ENCODE data around the gene FAM13B.

The FAM13B gene

DNA sequence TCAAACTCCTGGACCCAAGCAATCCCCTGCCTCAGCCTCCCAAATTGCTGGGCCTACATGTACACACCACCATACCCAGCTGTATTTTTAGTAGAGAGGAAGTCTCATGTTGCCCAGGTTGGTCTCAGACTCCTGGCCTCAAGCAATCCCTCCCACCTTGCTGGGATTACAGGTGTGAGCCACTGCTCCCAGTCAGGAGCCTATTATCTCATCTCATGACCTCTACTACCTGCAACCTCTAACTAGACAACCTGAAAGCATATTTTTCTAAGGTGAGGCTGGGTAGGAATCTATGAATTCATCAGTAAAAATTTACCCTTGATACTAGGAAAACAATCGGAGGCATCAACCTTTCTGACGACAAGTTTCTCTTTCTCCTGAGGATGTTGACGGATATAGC is 10.0 kb downstream of the FAM13B start:
- TF ChIP-seq CTCF (IDR thresholded peaks at IDR 0.05; ENCODE audit: low read depth, low read length), result no peak
- no peak overlapping the region for H3K4me3 ChIP-seq (ENCODE audit: low read depth, low read length)

DNA sequence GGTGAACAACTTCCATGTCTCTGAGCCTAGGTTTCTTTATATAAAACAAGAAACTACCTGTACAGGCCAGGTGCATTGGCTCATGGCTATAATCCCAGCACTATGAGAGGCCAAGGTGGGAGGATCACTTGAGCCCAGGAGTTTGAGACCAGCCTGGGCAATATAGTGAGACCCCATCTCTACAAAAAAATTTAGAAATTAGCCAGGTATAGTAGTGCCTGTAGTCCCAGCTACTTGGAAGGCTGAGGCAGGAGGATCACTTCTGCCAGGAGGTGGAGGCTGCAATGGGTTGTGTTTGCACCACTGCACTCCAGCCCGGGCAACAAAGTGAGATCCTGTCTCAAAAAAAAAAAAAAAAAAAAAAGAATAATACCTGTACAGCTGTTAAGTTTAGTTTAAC is 11.1 kb downstream of the FAM13B start:
- H3K4me3 ChIP-seq (ENCODE audit: low read depth, low read length), result no peak overlapping the region
- TF ChIP-seq CTCF (IDR thresholded peaks at IDR 0.05; ENCODE audit: low read depth, low read length), result no peak

- no peak for TF ChIP-seq CTCF (IDR thresholded peaks at IDR 0.05; ENCODE audit: low read depth, low read length)
Measured at GRCh38 chr5:138018849-138019248, 14.0 kb downstream of the FAM13B start.

GRCh38 chr5:138015916-138016315 is 17.0 kb downstream of the FAM13B start:
- TF ChIP-seq CTCF (IDR thresholded peaks at IDR 0.05; ENCODE audit: low read depth, low read length), result no peak
- no peak overlapping the region for H3K4me3 ChIP-seq (ENCODE audit: low read depth, low read length)

More at GRCh38 chr5:138018849-138019248, 14.0 kb downstream of the FAM13B start:
- no peak overlapping the region for H3K4me3 ChIP-seq (ENCODE audit: low read depth, low read length)

DNA sequence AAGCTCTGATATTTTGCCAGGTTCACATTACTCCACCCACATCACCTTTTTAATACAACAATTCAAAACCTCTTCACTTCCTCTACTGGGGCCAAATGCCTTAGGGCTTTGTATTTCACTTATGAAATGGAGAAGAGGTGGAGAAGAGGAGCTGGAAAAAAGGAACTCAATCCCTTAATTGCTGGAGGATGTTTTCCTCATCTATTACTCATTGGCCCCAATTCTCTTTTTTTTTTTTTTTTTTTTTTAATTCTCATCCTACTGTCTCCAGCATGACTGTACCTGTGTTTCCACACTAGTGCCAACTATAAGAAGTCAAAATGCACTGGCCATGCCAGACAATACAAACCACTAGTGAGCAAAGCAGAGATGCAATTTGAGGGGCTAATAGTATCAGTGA is 20.9 kb downstream of the FAM13B start:
- no peak for TF ChIP-seq CTCF (IDR thresholded peaks at IDR 0.05; ENCODE audit: low read depth, low read length)
- no peak overlapping the region for H3K4me3 ChIP-seq (ENCODE audit: low read depth, low read length)

GRCh38 chr5:138000102-138000723 is 32.7 kb downstream of the FAM13B start:
- H3K4me3 ChIP-seq (ENCODE audit: low read depth, low read length), result no peak overlapping the region

More at GRCh38 chr5:138000102-138000723, 32.7 kb downstream of the FAM13B start:
- no peak for TF ChIP-seq CTCF (IDR thresholded peaks at IDR 0.05; ENCODE audit: low read depth, low read length)

Data from WI38 (cell line).